Stimulated activated CD4-positive, alpha-beta T cell treated with anti-CD3 and anti-CD28 coated beads, Interleukin-1b, Interleukin-23, amount 100 ng/mL, for 24 hours (primary cell): ENCODE data around the gene IL23R.

ENCODE experiments used
- DNase-seq, 4 experiments: peaks; one replicate each; pipeline ENCODE4 v3.0.0-alpha.2; 2020; ENCODE audit warnings: low read depth in 4 of 4, low spot score in 1 of 4

Gene IL23R

DNA sequence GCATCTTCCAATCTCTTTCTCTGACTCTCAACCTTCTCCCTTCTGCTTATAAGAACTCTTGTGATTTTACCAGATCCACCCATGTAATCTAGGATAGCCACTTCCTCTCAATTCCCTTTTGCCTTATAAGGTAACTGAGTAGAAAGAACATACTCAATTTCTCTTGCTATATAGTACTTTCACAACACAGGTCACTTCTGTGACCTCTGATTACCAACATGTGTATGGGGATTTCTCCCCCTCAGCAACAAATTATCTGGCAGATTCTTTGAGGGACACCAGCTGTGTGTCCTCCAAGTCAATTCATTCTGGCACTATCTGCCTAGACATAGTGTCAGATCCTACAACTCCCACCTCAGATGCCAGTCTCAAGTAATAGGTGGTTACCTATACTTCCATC lies 62.5 kb downstream of the IL23R start:
- no peak for DNase-seq

DNA sequence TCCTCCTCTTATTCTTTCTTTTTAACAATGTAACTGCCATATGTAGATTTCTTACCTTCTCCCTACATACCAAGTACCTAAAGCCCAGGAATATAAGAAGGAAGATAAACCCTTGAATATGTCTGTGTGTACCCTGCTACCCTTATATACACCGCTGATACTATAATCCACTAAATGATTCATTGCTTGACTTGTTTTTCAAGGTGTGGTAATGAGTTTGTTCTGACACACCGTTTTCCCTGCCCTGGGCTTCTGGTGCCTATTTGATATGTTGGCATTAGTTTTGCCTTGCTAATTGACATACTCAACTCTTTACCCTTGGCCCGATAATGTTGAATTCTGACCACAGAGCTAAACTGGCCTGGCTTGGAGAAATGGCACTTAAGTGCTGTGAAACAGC lies 64.3 kb downstream of the IL23R start:
- no peak for DNase-seq

DNA sequence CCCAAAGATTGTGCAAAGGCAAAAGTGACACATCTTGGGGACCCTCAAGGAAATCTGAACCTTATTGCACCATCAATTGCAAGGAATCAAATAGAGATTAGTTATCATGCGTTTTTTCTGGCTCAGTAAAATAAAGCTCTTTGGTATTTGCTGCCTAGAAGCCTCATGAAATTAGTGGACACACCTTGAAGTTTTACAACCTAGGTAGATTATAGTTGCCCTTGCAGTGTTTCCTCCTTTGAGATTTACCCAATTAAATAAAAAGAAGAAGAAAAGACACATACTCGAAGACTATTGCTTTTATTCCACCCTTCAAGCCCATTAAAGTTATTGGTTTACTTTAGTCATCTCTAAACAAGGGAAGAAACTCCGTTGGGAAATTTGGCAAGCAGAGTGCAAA lies 70.0 kb downstream of the IL23R start:
- DNase-seq: no peak

DNA sequence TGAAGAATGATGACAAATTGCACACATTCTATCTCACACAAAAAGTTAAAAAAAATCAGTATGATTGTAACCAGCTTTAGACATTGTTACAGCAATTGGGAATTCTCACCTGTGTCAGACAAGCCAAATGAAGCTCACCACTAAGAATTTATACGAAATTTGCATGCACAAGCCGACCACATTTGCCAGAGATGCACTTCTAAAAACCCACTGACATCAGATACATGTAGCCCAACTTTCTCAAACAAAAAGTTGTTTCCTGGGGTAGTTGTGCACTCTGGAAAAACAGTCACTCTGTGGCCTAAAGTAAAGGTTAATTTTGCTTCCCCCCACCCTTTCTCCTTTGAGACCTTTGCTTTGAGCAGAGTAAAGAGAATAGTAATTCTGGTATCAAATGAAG lies 73.5 kb downstream of the IL23R start:
- no peak for DNase-seq

DNA sequence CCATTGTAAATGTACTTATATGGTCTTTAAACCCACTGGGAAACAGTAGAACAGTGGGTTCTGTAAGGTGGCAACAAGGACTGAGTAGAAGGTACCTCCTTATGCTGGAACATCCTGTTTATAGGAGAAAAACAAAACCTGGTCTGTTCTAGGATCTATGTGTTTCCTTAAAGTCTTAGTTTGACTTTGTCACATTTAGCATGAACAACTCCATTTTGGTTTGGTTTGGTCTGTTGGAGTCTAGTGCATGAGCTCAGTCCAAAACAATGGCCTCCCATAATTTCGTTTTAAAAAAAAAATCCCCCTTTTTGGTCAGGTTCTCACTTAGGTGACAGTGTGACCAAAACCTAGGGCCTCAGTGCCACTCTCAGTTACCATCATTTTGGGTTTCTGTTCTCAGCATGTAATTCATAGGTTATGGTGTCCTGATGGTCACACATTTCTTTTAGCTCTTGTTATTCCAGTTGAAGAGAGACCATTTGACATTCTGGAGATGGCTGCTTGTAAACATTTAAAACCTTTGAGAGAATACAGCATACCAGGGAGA lies 75.0 kb downstream of the IL23R start:
- no peak for DNase-seq

DNA sequence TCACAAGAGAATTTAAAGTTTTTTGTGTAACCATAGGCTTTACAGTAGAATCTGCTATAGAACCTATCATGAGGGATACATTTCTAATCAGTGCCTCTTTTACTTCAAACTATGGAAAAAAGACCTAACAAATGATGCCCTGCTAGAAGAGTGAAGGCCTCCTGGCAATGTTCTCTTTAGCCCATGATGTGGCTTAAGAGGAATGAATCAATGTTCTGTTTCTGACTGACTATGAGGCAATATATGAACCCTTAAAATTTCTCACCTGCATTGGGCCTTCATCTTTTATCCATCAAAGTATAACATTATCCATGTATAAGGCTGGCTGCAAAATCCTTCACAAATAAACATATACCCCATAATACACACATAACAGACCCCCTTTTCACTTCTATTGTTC lies 75.8 kb downstream of the IL23R start:
- DNase-seq: no peak

DNA sequence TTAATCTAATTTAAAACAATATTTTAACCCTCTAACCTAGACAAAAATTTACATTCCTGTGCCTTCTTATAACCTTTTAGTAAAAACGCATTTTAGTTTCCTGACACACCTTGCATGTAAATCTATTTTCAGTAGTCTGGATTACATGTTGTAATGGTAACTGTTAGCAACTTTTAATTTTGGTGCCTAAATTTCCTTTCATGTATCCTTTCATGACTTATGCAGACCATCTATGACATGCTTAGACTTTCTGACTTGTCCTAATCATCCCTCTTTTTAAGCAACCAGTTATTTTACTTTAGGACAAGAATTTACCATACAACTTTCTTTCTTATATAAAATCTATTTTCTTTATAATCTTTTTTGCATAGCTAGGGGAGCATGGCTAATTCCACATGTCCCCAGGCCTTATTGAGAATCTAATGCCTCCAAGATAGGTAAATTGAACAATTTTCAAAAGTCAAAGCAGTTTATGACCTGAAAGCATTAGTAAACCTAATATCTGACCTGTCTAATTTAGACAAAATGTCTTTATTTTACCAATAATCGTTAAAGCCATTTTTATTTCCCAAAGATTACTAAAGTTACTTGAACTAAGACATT lies 83.9 kb downstream of the IL23R start:
- no peak for DNase-seq

DNA sequence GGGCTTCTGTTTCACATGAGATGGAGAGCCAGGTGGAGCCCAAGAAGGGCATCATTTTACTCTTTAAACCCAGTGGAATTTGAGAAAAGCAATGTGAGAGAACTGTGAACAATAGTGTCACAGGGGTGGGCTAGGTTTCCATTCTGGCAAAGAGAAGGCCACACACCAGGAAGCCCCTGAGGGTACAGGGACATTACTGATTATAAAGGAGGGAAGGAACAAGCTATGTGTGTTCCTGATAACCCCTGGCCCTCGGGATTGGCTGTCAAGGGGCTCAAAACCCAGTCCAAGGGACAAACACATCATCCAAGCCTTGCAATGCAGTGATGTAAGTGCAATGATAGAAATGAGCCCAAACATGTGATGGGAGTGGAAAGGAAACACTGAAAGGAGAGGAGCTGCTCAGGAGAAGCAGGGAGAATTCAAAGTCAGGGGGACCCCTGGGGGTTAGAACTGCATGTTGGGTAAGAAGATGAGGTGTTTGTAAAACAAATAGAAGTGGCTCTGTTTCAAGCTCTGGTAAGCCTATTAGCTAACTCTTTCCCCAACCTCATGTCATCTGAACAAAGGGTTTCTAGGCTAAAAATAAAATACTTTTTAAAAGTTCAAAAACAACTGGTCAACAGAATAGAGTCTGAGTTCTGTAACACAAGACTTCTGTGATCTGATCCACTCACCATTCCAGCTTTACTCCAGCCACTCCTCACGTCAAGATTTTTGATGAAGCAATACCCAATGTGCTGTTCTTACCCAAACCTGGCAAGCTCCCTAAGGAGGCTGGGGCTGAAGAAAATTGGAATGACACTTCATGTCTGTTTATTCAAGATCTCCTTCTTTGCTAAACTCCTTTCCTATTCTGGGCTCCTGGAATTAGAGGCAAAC lies 90.3 kb downstream of the IL23R start:
- DNase-seq: no peak

DNA sequence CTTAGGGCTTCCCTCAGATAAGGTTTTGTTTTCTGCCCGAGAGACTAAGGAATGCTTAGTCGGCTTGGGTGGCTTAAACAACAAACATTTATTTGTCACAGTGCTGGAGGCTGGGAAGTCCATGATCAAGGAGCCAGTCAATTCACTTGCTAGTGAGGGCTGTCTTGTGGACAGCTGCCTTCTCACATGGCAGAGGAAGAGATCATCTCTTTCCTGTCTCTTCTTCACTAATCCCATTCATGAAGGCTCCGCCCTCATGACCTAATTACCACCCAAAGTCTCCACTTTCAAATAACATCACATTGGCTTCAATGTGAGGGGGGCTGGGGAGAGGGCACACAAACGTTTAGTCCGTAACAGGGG lies 90.9 kb downstream of the IL23R start:
- DNase-seq: no peak

DNA sequence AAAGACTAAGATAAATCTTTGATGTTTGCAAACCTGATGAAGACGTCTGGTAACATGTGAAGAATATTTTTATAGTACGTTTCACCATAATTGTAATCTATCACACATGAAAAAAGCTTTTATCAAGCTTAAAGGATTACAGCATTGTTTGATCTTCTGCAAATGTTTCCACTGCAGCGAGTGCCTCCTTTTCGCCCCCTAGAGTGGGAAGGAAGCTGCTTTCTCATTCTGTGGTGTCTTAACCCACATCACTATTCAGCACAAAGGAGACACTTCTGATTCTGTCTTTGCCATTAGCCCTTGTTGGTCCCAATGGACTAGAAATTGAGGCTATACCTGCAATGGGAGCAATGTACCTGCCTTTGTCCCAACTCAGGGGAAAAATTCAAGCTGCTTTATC lies 95.4 kb downstream of the IL23R start:
- DNase-seq: no peak

DNA sequence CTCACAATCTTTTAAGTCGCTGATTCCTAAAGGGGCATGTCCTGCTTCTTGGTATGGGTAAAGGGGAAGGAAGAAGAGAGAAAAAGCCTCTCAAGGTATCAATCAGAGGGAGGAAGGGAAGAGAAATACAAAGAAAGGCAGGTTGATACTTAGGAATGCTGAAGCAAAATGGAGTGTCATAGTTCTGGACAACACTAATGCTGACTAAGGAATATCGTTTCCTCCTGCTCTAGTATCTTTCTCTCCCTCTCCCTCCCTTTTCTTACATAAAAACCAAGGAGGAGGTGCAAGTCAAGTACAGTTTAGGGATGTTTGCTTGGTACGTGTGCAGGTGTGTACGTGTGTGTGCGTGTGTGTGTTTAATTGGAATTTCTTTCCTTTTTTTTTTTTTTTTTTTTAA lies 96.5 kb downstream of the IL23R start:
- no peak for DNase-seq

DNA sequence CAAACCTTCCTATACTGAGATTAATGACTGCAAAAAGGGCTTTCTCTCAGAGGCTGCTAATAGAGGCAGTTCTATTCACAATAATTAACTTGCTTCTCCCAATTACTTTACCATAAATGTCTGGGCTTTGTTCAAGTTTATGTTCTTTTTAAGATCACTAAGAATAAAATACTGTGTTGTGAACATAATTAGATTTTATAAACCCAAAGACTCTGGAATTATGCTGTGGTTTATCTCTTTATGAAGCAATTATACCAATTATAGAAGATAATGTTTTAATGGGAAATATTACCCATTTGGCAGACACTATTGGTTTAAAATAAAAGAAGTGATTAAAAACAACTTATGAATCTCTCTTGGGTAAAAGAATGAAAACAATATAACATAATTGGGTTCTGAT lies 97.9 kb downstream of the IL23R start:
- DNase-seq: no peak

DNA sequence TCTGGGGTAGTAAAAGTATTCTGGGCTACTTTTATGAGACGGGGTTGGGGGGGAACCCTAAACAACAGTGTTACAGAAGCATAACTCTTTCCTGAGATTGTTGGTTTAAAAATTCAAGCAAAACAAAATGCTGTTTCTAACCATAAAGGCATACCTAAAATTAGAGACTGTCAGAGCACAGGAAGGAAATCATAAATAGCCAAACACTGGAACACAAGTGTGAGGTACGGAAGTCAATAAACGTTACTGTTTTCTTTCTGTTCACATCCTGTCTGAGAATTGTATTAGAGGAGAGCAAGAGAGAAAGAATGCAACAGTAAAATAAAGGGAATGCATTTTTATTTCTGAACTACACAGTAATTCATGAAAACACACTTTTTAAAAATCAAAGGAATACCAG lies 98.6 kb downstream of the IL23R start:
- DNase-seq: no peak

DNA sequence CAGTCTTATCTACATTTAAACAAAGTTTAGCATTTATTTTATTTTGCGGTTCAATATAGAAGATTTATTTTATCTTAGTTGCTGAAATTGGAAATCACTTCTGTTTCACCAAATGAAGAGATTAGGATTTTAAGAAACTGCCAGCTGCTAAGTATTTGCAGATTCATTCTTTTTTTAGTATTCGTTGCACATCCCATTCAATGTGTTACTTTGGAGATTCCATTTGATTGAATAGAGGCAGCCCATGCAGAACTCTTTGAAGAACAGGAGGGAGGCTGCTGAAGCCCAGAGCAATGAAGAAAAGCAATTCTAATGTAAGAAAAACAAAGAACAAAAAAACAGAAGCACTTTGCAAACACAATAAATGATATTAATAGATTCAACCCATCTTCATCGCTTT lies 102.8 kb downstream of the IL23R start:
- DNase-seq: no peak

DNA sequence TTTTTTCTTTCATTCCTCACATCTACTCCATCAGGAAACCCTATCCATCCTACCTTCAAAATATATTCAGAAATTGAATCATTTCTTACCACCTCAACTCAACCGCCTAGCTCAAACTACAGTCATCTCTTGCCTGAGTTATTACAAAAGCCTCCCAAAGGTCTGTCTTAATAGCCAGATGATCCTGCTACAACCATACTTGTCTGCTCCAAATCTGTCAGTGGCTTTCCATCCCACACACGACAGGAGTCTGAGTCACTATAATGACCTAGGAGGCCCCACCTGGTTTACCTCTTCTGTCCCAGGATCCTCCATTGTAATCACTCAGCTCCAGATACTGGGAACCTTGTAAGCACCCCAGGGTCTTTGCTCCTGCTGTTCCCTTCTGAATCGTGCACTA lies 104.3 kb downstream of the IL23R start:
- no peak for DNase-seq

DNA sequence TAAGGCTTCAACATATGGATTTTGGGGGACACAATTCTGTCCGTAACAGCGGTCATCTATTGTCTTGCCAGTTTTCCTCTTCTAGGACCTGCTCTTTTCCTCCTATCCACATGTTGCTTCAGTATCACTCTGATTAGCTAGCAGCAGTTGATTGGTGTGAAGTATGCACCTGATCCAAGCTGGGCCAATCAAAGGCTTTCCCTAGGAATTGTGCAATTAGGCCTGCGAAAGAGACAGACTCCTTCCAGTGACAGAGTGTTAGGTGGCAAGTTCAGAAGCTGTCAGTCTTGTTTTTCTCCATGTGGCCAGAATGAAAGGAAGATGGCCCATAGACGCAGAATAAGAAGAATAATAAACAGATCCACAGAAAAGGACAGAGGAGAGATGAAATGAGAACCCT lies 107.3 kb downstream of the IL23R start:
- no peak for DNase-seq

DNA sequence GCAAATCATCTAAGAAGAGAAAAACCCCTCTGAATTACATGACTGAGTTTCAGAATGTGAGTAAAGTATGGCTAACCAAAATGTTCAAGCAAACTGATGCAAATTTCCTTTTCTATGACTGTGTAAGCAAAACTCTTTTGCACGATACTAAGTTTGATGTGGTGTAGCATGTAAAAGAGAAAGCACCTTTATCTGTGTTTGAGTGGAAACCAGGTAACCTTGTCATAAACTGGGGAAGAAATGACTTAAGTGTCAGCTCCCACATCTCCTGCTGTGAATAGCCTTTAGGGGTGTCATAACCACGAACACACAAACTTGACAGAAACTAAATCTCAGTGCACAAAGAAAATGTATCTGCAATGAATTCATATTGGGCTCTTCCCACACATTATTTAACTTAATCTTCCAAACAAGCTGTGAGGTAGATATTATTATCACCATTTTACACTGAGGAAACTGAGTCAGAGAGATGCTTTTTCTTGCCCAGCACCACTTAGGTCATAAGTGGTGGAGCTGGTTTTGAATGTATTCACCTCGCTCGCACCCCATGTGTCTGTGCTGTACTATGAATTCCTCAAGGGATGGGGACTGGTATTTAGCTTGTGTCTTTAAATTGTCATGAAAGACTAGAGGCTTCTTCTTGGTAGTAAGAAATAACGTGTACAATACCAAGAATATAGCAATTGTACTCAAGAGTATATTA lies 108.5 kb downstream of the IL23R start:
- DNase-seq: peak in 1 of 4 experiments; percentile 18

DNA sequence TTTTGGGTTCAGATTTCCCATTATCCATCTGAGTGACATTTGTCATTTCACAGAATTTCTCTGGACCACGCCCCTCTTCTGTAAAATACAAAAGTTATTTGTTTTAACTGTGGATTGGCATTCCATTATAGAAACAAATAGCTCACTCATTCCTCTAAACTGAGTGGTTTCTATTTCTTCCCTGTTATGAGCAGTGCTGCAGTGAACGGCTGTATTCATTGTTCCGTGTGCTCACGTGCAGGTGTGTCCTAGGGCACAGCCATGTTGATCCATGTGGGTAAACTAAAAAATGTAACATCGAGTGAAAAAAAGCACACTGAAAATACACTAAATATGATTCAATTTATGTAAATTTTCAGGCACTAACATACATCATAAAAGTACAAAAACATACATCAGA lies 114.4 kb downstream of the IL23R start:
- no peak for DNase-seq

DNA sequence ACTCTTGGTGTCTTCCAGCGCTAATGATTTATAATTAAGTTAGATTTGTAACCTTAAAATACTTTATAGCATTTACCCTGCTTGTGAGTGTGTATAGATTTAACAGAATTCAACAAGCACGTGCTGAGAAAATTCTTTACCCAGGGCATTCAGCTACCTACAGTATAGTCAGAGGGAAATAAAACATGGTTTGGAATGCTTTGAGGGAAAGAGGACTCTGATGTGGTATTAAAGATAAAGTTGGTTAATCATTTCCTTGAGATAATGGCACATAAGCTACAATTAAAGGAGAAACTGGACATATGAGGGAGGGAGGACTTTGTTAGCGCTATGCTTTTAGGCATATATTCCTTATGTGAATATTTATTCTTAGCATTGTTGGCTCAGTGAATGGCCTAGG lies 115.0 kb downstream of the IL23R start:
- no peak for DNase-seq

DNA sequence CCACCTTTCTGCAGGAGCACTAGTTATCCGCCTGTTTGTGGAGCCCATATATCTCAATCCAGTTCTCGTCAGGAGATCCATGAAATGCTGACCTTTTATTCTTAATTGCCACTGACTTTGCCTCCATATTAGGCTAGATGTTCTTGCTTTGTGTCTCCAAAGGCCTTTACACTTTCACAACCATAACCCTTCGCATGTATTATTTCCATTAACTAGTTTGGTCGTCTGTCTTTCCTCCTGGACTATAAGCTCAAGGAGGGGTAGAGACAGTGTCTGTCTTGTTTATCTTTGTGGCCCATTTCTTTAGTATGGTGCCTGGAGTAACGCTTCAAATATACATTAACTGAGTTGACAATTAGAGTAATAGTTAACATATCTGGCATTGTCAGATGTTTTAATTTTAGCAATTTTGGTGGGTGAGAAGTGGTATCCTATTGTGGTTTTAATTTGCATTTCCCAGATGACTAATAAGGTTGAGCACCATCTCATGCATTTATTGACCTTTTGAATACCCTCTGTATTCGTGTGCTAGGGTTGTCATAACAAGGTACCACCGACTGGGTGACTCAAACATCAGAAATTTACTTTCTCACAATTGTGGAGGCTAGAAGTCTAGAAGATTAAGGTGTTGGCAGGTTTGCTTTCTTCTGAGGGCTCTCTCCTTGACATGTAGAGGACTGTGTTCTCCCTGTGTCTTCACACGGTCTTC lies 119.7 kb downstream of the IL23R start:
- no peak for DNase-seq

DNA sequence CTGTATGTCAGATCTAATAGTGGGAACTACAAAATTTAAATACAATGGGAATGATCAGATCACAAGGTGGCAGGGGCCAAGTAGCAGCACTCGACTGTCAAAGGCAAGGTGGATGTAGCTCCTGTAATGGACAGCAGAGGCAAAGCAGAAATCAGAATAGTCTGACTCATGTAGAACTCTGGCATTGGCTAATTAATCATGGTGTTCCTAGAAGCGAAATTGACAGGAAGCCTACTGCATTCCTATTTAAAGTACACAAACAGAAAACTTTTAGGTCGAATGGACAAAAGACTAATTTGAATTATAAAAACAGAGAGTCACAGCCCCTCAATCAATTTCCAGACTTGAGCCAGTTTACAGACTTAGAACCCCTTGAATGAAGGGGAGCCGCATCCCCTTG lies 124.0 kb downstream of the IL23R start:
- no peak for DNase-seq
